Peyer's patch (tissue), 4 donors: Measurements from ENCODE around the gene ABCD1. TPM values are rescaled to one million over a fixed set of nuclear protein-coding genes. Genes with fewer than 3 reads are reported as not detected.
"Not testable (repeated sequence)": the region's sequence is repeated elsewhere in the genome, so short reads cannot be mapped to it uniquely, and the experiment has no call there.

ENCODE experiments used
- DNase-seq, 3 donors: peaks; one replicate each; pipeline ENCODE4 v3.0.0-alpha.2; 2017 to 2019
- H3K27ac ChIP-seq, 4 donors: fragments of 200-600 bp; sonication (generic); one replicate each; pipeline ENCODE4 v1.5.1; 2016 to 2019
- H3K27me3 ChIP-seq, 2 donors: fragments of 200-600 bp; sonication (generic); one replicate each; pipeline ENCODE4 v1.5.1; 2019
- H3K36me3 ChIP-seq, 3 donors: fragments of 200-600 bp; sonication (generic); one replicate each; pipeline ENCODE4 v1.5.1; 2016 to 2019
- H3K4me1 ChIP-seq, 4 donors: fragments of 200-600 bp; sonication (generic); one replicate each; pipeline ENCODE4 v1.5.1; 2016 to 2019
- H3K4me3 ChIP-seq, 4 donors: fragments of 200-600 bp; sonication (generic); 1 replicate in 3 of 4; 2 replicates in 1 of 4; pipeline ENCODE4 v1.5.1; 2016 to 2019; ENCODE audit warnings: mild to moderate bottlenecking in 1 of 4
- H3K9me3 ChIP-seq, 4 donors: fragments of 200-600 bp; sonication (generic); one replicate each; pipeline ENCODE4 v1.5.1; 2016 to 2019; ENCODE audit warnings: mild to moderate bottlenecking in 1 of 4
- CTCF ChIP-seq, 6 experiments: fragments of 450-650 bp in 4 of 6; fragments of 200-600 bp in 2 of 6; sonication (generic) in 1 of 6; IDR thresholded peaks; one replicate each; pipeline ENCODE4 v1.5.1; 2017 to 2019; ENCODE audit warnings: antibody characterized with exemption in 6 of 6, mild to moderate bottlenecking in 3 of 6, moderate library complexity in 1 of 6
- POLR2A ChIP-seq, 2 donors: fragments of 450-650 bp; IDR thresholded peaks; one replicate each; pipeline ENCODE4 v1.5.1; 2017; ENCODE audit warnings: antibody characterized with exemption in 2 of 2, mild to moderate bottlenecking in 2 of 2, moderate library complexity in 2 of 2
- total RNA-seq, 4 donors: library from RNA; depleted of rRNA; stranded (reverse); fragments of >200 nt; gene quantifications; one replicate each; pipeline ENCODE4 v1.1.0, GENCODE V29; 2016

ABCD1 gene
- total RNA-seq, 4 donors from 2014 or later = 14.9 to 94.2 (median 68.0) TPM

- H3K36me3 ChIP-seq = no peaks in the 10 kb centered on the region
- TF ChIP-seq CTCF (IDR thresholded peaks at IDR 0.05) (no peak), POLR2A (IDR thresholded peaks at IDR 0.05) (no peak)
- no peaks in the 10 kb centered on the region for H3K9me3 ChIP-seq
- DNase-seq = peak in 1 of 3 donors; percentile 43
- peaks cover 0 to 6% (median 0%) of the 10 kb centered on the region in 4 donors for H3K4me1 ChIP-seq
- peak overlapping the region; percentile 30 to 60 (median 48) for H3K4me3 ChIP-seq
- peak overlapping the region in 2 of 4 donors; percentile 43 to 65 for H3K27ac ChIP-seq
- no peaks in the 10 kb centered on the region for H3K27me3 ChIP-seq
Measured at GRCh38 chrX:153688911-153689590, 35.6 kb upstream of the ABCD1 start.

- DNase-seq = peak in 1 of 3 donors; percentile 43
- peaks cover 0 to 6% (median 0%) of the 10 kb centered on the region in 4 donors for H3K4me1 ChIP-seq
Measured at GRCh38 chrX:153689654-153690465, 34.8 kb upstream of the ABCD1 start.

GRCh38 chrX:153690466-153690865 lies 34.2 kb upstream of the ABCD1 start:
- Histone ChIP-seq H3K4me1 (peaks cover 0 to 6% (median 0%) of the 10 kb centered on the region in 4 donors), H3K27ac (peak overlapping the region in 1 of 4 donors; percentile 65), H3K9me3 (no peaks in the 10 kb centered on the region), H3K4me3 (peak overlapping the region in 2 of 4 donors; percentile 58 to 60), H3K27me3 (no peaks in the 10 kb centered on the region), H3K36me3 (no peaks in the 10 kb centered on the region)
- peak in 1 of 3 donors; percentile 41 for DNase-seq
- TF ChIP-seq POLR2A (IDR thresholded peaks at IDR 0.05) (no peak), CTCF (IDR thresholded peaks at IDR 0.05) (no peak)

More at GRCh38 chrX:153689654-153690465, 34.8 kb upstream of the ABCD1 start:
- Histone ChIP-seq H3K9me3 (no peaks in the 10 kb centered on the region), H3K27ac (peak overlapping the region in 2 of 4 donors; percentile 13 to 65), H3K36me3 (no peaks in the 10 kb centered on the region), H3K4me3 (peak overlapping the region in 2 of 4 donors; percentile 58 to 60), H3K27me3 (no peaks in the 10 kb centered on the region)
- TF ChIP-seq POLR2A (IDR thresholded peaks at IDR 0.05) (no peak), CTCF (IDR thresholded peaks at IDR 0.05) (no peak)

GRCh38 chrX:153691032-153691827 lies 33.4 kb upstream of the ABCD1 start:
- not testable (repeated sequence) for H3K27me3 ChIP-seq, H3K9me3 ChIP-seq, H3K4me1 ChIP-seq, H3K36me3 ChIP-seq
- H3K4me3 ChIP-seq = peak overlapping the region in 1 of 4 donors; percentile 60
- peak in 1 of 3 donors; percentile 31 for DNase-seq
- H3K27ac ChIP-seq = peak overlapping the region in 1 of 4 donors; percentile 12

- Histone ChIP-seq H3K4me1 (peaks cover 0 to 6% (median 0%) of the 10 kb centered on the region in 4 donors), H3K36me3 (no peaks in the 10 kb centered on the region), H3K27me3 (no peaks in the 10 kb centered on the region), H3K9me3 (no peaks in the 10 kb centered on the region), H3K4me3 (no peak overlapping the region), H3K27ac (peak overlapping the region in 1 of 4 donors; percentile 12)
- no peak for DNase-seq
- TF ChIP-seq POLR2A (IDR thresholded peaks at IDR 0.05) = no peak
- TF ChIP-seq CTCF (IDR thresholded peaks at IDR 0.05) = no peak
Measured at GRCh38 chrX:153692003-153692402, 32.7 kb upstream of the ABCD1 start.
